AG04450 (cell line): ENCODE results near the gene PLXNA2. TPM values are rescaled to one million over a fixed set of nuclear protein-coding genes. Genes with fewer than 3 reads are reported as not detected.

Experiments used
- CTCF ChIA-PET: fragments of 300-600, 350-600 bp; formaldehyde crosslinking; extraction: SDS; loops from one replicate; lab custom pipeline; 2022; ENCODE audit warnings: antibody characterized with exemption, inconsistent platforms; lab: Charles Lee
- POLR2A ChIA-PET: fragments of 350-600 bp; formaldehyde crosslinking; extraction: SDS; loops from one replicate; lab custom pipeline; 2021; ENCODE audit warnings: antibody characterized with exemption, inconsistent platforms; lab: Yijun Ruan, JAX
- DNase-seq: peaks from one replicate; pipeline ENCODE4 v3.0.0-alpha.2; 2011; ENCODE audit warnings: low read depth, low spot score
- H3K27ac ChIP-seq: one replicate; pipeline ENCODE4 v1.5.1; 2012; ENCODE audit warnings: low read depth, low read length, control low read depth
- H3K27me3 ChIP-seq: one replicate; pipeline ENCODE4 v1.6.0; 2012; ENCODE audit warnings: low read length; ENCODE audit not compliant: control insufficient read depth, insufficient read depth
- H3K4me3 ChIP-seq: 2 replicates; pipeline ENCODE4 v1.5.1; 2011; ENCODE audit warnings: mild to moderate bottlenecking, low read depth, low read length, control low read depth
- H3K9me3 ChIP-seq: 2 replicates; pipeline ENCODE4 v1.5.1; 2012; ENCODE audit warnings: low read length; ENCODE audit not compliant: control insufficient read depth, insufficient read depth
- CTCF ChIP-seq: IDR thresholded peaks from 2 replicates; pipeline ENCODE4 v1.5.1; 2011; ENCODE audit warnings: low read depth, low read length, control low read depth, inconsistent platforms
- polyA plus RNA-seq: library from polyadenylated mRNA; depleted of rRNA; stranded (reverse); fragments of >200 nt; gene quantifications from 2 replicates; pipeline ENCODE4 v1.2.3, GENCODE V29; 2011

PLXNA2 gene
- polyA plus RNA-seq, 1 experiment = 0.10 TPM

DNA sequence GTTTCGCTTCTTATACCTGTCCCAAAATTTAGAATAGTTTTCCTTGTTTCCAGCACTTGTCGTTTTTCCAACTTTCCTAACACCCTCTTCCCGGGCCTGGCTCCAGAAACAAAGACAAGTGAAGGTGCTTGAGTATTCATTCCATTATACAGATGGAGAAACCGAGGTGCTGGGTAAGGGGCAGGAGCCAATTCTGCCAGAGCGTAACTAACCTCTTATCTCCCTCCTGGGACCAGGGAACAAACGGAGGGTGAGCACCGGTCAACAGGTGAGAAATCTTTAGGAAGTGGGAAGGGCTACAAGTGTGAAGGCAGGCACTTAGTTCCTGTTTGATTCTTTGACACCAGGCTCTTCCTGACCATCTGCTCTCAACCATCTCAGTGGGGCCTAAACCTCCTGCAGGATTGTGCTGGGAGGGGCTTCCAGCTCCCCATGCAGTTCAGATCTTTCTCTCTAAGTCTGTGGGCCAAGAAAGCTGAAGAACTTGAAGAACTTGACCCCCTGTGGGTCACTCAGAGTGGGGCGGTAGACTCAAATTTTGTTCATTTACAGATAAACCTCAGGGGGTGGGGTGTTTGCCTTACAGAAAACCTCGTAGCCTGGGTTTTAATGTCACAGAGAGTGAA is 8.7 kb downstream of the PLXNA2 start:
- TF ChIP-seq CTCF = no peak
- ChIA-PET CTCF (interaction anchor here (1.0 to 22.8 kb wide), 3 partner anchors 25 to 211 kb away, joined by 5 to 593 read pairs (median 8); no protein-coding TSS in a partner anchor), POLR2A (no interaction called here)

GRCh38 chr1:208234721-208235120 is 9.5 kb downstream of the PLXNA2 start:
- no peak overlapping the region for H3K27ac ChIP-seq
- ChIA-PET CTCF (interaction anchor here (0.8 to 22.8 kb wide), 5 partner anchors 10 to 210 kb away, joined by 3 to 593 read pairs (median 7); partner anchors contain the start of gene PLXNA2), POLR2A (no interaction called here)
- peaks cover 4% of the 10 kb centered on the region for H3K27me3 ChIP-seq
- DNase-seq = no peak
- no peak overlapping the region for H3K4me3 ChIP-seq
- no peak for TF ChIP-seq CTCF
- H3K9me3 ChIP-seq = no peaks in the 10 kb centered on the region

More for the DNA sequence above, 8.7 kb downstream of the PLXNA2 start:
- Histone ChIP-seq H3K9me3 (no peaks in the 10 kb centered on the region), H3K27ac (no peak overlapping the region), H3K27me3 (peaks cover 8% of the 10 kb centered on the region), H3K4me3 (no peak overlapping the region)
- DNase-seq = no peak

DNA sequence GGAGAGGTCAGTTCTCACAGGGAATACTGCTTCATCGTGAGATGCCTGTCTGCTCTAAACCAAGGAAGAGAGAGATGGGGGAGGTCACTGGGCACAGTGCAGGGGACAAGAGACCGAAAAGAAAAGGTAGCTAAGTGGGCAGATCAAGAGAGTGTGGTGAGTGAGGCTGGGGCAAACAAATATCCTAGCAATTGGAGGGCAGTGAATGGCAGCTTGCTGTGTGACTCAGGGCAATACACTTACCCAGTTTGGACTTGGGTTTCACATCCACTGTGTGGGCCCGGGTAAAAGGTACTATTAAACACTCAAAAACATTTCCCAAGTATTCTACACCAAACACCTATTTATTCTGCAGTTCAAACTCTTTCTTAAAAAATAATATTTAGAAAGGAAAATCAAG is 10.2 kb downstream of the PLXNA2 start:
- TF ChIP-seq CTCF = no peak
- DNase-seq = no peak
- H3K27ac ChIP-seq = no peak overlapping the region
- POLR2A ChIA-PET = no interaction called here
- no peak overlapping the region for H3K4me3 ChIP-seq
- H3K9me3 ChIP-seq = no peaks in the 10 kb centered on the region
- CTCF ChIA-PET = interaction anchor here (0.6 to 22.8 kb wide), 5 partner anchors 10 to 349 kb away, joined by 3 to 593 read pairs (median 7); partner anchors contain the start of gene PLXNA2
- H3K27me3 ChIP-seq = peaks cover 4% of the 10 kb centered on the region

GRCh38 chr1:208233546-208233945 is 10.6 kb downstream of the PLXNA2 start:
- ChIA-PET CTCF (interaction anchor here (0.6 to 22.8 kb wide), 5 partner anchors 11 to 349 kb away, joined by 3 to 593 read pairs (median 7); partner anchors contain the start of gene PLXNA2), POLR2A (no interaction called here)
- Histone ChIP-seq H3K27ac (no peak overlapping the region), H3K4me3 (no peak overlapping the region), H3K9me3 (no peaks in the 10 kb centered on the region), H3K27me3 (peaks cover 2% of the 10 kb centered on the region)
- DNase-seq = no peak
- TF ChIP-seq CTCF = no peak

DNA sequence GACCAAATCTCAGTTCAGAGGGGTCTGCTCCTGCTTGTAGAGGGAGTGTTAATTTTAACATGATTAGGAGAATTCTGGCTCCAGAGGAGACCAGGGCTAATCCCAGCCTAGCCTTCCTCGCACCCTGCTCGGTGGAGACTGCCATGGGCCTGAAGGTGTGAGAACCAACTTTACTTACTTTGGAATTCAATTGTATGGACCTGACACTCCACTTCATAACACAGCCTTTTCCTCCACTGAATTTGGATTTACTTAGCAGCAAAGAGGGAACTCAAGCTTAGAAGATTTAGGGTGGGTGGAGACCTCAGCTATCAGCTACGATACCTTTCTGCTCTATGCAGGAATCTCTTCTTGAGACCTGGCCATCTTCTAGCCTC is 11.5 kb downstream of the PLXNA2 start:
- no peak for DNase-seq
- Histone ChIP-seq H3K27ac (no peak overlapping the region), H3K9me3 (no peaks in the 10 kb centered on the region), H3K27me3 (peaks cover 2% of the 10 kb centered on the region), H3K4me3 (no peak overlapping the region)
- CTCF ChIA-PET = interaction anchor here (0.7 to 22.8 kb wide), 4 partner anchors 12 to 348 kb away, joined by 3 to 593 read pairs (median 13); partner anchors contain the start of gene PLXNA2
- POLR2A ChIA-PET = interaction anchor here (1.4 kb wide), 1 partner anchor 211 kb away, joined by 7 read pairs; no protein-coding TSS in a partner anchor
- TF ChIP-seq CTCF = no peak
